ENCODE results near the gene WWOX.

The WWOX gene

GRCh38 chr16:78455861-78456260, 356.4 kb downstream of the WWOX start:
- in situ Hi-C loops (cut with MboI; ENCODE audit: low sequenced_read_pairs), result no loop called here

DNA sequence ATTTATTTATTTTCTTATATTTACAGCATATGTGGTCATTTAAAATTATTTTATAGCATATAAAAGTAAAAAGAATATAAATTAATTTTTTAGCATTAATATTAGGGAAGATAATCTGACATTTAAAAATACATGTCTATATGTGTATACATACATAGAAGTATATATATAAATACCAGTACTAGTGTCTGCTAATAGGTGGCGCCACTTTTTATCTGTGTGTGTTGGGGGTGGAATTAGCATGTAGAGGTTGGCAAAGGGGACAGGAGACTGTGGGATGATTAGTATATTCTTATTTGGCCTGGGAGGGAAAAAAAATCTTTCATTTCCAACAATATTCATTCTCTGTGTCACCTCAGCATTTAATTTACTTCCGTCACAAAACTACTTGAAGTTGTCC, 359.1 kb downstream of the WWOX start:
- in situ Hi-C loops (cut with MboI; ENCODE audit: low sequenced_read_pairs), result no loop called here

- in situ Hi-C loops (cut with MboI; ENCODE audit: low sequenced_read_pairs), result no loop called here
Observed at GRCh38 chr16:78460428-78460827, 361.0 kb downstream of the WWOX start.

- in situ Hi-C loops (cut with MboI; ENCODE audit: low sequenced_read_pairs), result no loop called here
Observed at GRCh38 chr16:78461087-78461486, 361.6 kb downstream of the WWOX start.

GRCh38 chr16:78461496-78462287, 362.2 kb downstream of the WWOX start:
- in situ Hi-C loops (cut with MboI; ENCODE audit: low sequenced_read_pairs), result no loop called here

- in situ Hi-C loops (cut with MboI; ENCODE audit: low sequenced_read_pairs), result no loop called here
Observed at GRCh38 chr16:78462288-78463208, 363.1 kb downstream of the WWOX start.

DNA sequence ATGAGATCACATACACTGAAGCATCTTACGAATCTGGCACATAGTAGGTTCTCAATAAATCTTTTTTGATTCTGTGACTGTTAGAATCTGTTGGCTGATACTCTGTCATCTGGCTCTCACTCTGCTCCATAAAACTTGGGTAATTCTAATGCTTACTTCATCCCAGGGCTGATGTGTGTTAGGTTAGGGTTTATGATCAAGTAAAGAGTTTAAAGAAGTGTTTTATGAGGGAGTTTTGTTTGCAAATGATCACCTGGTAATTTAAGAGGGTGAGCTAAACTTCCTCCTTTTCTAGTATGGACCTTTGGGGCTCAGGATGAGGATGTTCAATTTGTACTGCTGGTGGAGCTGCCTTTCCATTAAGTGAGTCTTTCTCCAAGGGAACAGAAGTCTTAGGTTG, 364.1 kb downstream of the WWOX start:
- in situ Hi-C loops (cut with MboI; ENCODE audit: low sequenced_read_pairs), result no loop called here

- in situ Hi-C loops (cut with MboI; ENCODE audit: low sequenced_read_pairs), result no loop called here
Observed at GRCh38 chr16:78464833-78465232, 365.4 kb downstream of the WWOX start.

GRCh38 chr16:78465730-78466129, 366.3 kb downstream of the WWOX start:
- in situ Hi-C loops (cut with MboI; ENCODE audit: low sequenced_read_pairs), result no loop called here

DNA sequence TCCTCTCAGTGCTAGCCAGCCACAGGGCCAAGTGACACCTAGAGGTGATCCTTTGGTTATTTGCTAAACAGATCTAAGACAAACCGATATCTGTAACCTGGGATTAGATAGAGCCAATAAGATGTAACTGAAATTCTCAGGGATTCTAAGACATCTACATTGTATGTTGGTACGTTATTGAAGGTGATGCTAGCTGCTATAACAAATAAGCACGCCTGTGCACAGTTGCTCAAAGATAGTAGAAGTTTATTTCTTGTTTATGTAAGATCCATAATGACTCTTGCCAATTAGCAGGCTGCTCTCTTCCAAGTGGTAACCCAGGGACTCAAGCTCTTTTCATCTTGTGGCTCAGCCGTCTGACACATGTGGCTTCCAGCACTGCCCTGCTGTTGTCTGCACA, 370.3 kb downstream of the WWOX start:
- in situ Hi-C loops (cut with MboI; ENCODE audit: low sequenced_read_pairs), result no loop called here

- in situ Hi-C loops (cut with MboI; ENCODE audit: low sequenced_read_pairs), result no loop called here
Observed at GRCh38 chr16:78473031-78473699, 373.7 kb downstream of the WWOX start.

- in situ Hi-C loops (cut with MboI; ENCODE audit: low sequenced_read_pairs), result no loop called here
Observed at GRCh38 chr16:78474762-78475161, 375.3 kb downstream of the WWOX start.

DNA sequence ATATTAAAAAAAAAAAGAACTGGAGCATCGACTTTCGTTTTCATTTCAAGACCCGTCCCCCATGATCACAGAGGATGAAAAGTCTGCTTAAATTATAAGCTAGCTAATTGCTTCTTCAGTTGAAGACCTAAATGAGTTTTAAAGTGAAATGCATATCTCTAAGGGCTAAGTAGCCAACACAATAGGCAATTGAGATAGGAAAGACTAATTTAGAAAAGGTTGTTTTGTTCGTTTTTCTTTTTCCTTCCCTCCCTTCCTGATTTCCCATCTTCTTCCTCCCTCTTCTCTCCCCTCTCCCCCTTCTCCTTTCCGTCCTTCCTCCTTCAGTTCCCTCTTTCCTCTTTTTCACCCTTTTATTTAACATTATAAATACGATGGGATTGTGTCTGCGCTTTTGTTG, 377.2 kb downstream of the WWOX start:
- in situ Hi-C loops (cut with MboI; ENCODE audit: low sequenced_read_pairs), result no loop called here

- in situ Hi-C loops (cut with MboI; ENCODE audit: low sequenced_read_pairs), result no loop called here
Observed at GRCh38 chr16:78478267-78478861, 378.9 kb downstream of the WWOX start.

GRCh38 chr16:78479723-78480122, 380.3 kb downstream of the WWOX start:
- in situ Hi-C loops (cut with MboI; ENCODE audit: low sequenced_read_pairs), result no loop called here

GRCh38 chr16:78480588-78480987, 381.1 kb downstream of the WWOX start:
- in situ Hi-C loops (cut with MboI; ENCODE audit: low sequenced_read_pairs), result no loop called here

GRCh38 chr16:78483124-78483992, 383.9 kb downstream of the WWOX start:
- in situ Hi-C loops (cut with MboI; ENCODE audit: low sequenced_read_pairs), result no loop called here

DNA sequence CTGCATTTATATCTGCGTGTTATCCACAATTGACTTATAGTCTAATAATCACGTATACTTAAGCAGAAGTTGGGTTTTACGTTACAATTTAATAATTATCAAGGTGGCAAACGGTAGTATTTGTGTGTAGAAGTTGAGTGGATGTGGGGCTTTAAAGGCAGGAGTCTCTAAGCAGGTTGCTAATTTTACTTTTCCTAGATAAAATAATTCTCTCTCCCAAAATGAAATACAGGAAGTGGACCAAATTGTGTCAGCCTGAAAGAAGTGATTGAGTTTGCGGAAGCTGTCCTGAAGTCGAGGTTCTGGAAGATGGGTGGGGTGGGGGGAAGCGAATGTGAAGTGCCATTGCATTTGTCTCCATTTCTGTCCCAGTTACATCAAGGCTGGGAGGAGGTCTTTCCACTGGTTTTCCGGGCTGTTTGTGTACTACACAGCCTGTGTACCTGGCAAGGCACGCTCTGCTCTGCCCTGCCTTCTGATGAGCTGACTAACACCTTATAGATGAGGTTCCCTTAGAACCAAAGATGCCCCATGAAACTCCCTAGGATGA, 385.1 kb downstream of the WWOX start:
- in situ Hi-C loops (cut with MboI; ENCODE audit: low sequenced_read_pairs), result no loop called here

- in situ Hi-C loops (cut with MboI; ENCODE audit: low sequenced_read_pairs), result no loop called here
Observed at GRCh38 chr16:78485188-78485916, 385.9 kb downstream of the WWOX start.

All from HL-60/S4 treated with retinoic acid at 250 ng/mL for 4 days and 3 days (cell line).